Caki2 (cell line): ENCODE data around the gene PARD3B. TPM values are rescaled to one million over a fixed set of nuclear protein-coding genes. Genes with fewer than 3 reads are reported as not detected.

ENCODE experiments used
- DNase-seq: peaks from one replicate; pipeline ENCODE4 v3.0.0-alpha.2; 2015; ENCODE audit warnings: low read depth
- in situ Hi-C: cut with HindIII; loops from 2 replicates; pipeline ENCODE4 v1.10.0; 2016; ENCODE audit warnings: low sequenced_read_pairs, low pct_unique_long_range_greater_than_20kb, mixed read lengths
- total RNA-seq: library from RNA; depleted of rRNA; stranded (reverse); fragments of >200 nt; shearing (Covaris generic); gene quantifications from 2 replicates; pipeline ENCODE4 v1.2.3, GENCODE V29; 2014; ENCODE audit warnings: low replicate concordance

PARD3B gene
- total RNA-seq, 1 experiment from 2014 or later: 3.8 TPM

- in situ Hi-C loops: no loop called here
- no peak for DNase-seq
Measured at GRCh38 chr2:204770735-204771134, 225.5 kb downstream of the PARD3B start.

- in situ Hi-C loops: no loop called here
Measured at GRCh38 chr2:204771721-204772120, 226.4 kb downstream of the PARD3B start.

GRCh38 chr2:204772546-204772945, 227.3 kb downstream of the PARD3B start:
- in situ Hi-C loops: no loop called here
- DNase-seq: no peak

More at GRCh38 chr2:204771721-204772120, 226.4 kb downstream of the PARD3B start:
- DNase-seq: no peak

GRCh38 chr2:204775766-204776165, 230.5 kb downstream of the PARD3B start:
- no peak for DNase-seq
- in situ Hi-C loops: no loop called here

GRCh38 chr2:204776781-204777559, 231.7 kb downstream of the PARD3B start:
- in situ Hi-C loops: no loop called here
- DNase-seq: no peak

GRCh38 chr2:204779771-204780170, 234.5 kb downstream of the PARD3B start:
- in situ Hi-C loops: no loop called here
- no peak for DNase-seq

- DNase-seq: no peak
- in situ Hi-C loops: no loop called here
Measured at GRCh38 chr2:204781941-204782340, 236.7 kb downstream of the PARD3B start.

GRCh38 chr2:204790076-204790475, 244.8 kb downstream of the PARD3B start:
- in situ Hi-C loops: no loop called here
- DNase-seq: no peak

- in situ Hi-C loops: no loop called here
- no peak for DNase-seq
Measured at GRCh38 chr2:204791230-204791629, 246.0 kb downstream of the PARD3B start.

- DNase-seq: no peak
- in situ Hi-C loops: no loop called here
Measured at GRCh38 chr2:204794624-204795023, 249.3 kb downstream of the PARD3B start.

GRCh38 chr2:204795156-204795555, 249.9 kb downstream of the PARD3B start:
- DNase-seq: no peak

GRCh38 chr2:204796581-204796980, 251.3 kb downstream of the PARD3B start:
- no peak for DNase-seq
- in situ Hi-C loops: no loop called here

More at GRCh38 chr2:204795156-204795555, 249.9 kb downstream of the PARD3B start:
- in situ Hi-C loops: no loop called here

GRCh38 chr2:204799791-204800190, 254.5 kb downstream of the PARD3B start:
- in situ Hi-C loops: no loop called here
- no peak for DNase-seq

GRCh38 chr2:204808494-204808893, 263.2 kb downstream of the PARD3B start:
- in situ Hi-C loops: no loop called here
- no peak for DNase-seq

GRCh38 chr2:204824751-204825453, 279.6 kb downstream of the PARD3B start:
- DNase-seq: peak; percentile 76
- in situ Hi-C loops: no loop called here

- in situ Hi-C loops: no loop called here
- DNase-seq: no peak
Measured at GRCh38 chr2:204825681-204826080, 280.4 kb downstream of the PARD3B start.

- peak; percentile 54 for DNase-seq
- in situ Hi-C loops: no loop called here
Measured at GRCh38 chr2:204827701-204828590, 282.7 kb downstream of the PARD3B start.

- in situ Hi-C loops: no loop called here
- DNase-seq: no peak
Measured at GRCh38 chr2:204834716-204835384, 289.6 kb downstream of the PARD3B start.
